NCI-H1105 (cell line): ENCODE data around the gene PLB1.

Source experiments
- DNase-seq: peaks from one replicate; lab custom pipeline; 2025; lab: John Stamatoyannopoulos, UW

Gene PLB1

GRCh38 chr2:28668106-28668814, 172.4 kb downstream of the PLB1 start:
- DNase-seq = no peak

GRCh38 chr2:28668880-28669279, 173.0 kb downstream of the PLB1 start:
- DNase-seq = no peak

- DNase-seq = no peak
Observed at GRCh38 chr2:28670856-28671255, 175.0 kb downstream of the PLB1 start.

- no peak for DNase-seq
Observed at GRCh38 chr2:28673338-28673737, 177.5 kb downstream of the PLB1 start.

- DNase-seq = no peak
Observed at GRCh38 chr2:28674062-28674712, 178.3 kb downstream of the PLB1 start.

GRCh38 chr2:28674713-28675068, 178.8 kb downstream of the PLB1 start:
- DNase-seq = no peak

- DNase-seq = no peak
Observed at GRCh38 chr2:28676152-28676835, 180.4 kb downstream of the PLB1 start.

- no peak for DNase-seq
Observed at GRCh38 chr2:28678175-28678855, 182.5 kb downstream of the PLB1 start.

GRCh38 chr2:28678944-28679343, 183.1 kb downstream of the PLB1 start:
- DNase-seq = no peak

GRCh38 chr2:28680657-28681056, 184.8 kb downstream of the PLB1 start:
- no peak for DNase-seq

- no peak for DNase-seq
Observed at GRCh38 chr2:28681158-28681571, 185.3 kb downstream of the PLB1 start.

- DNase-seq = no peak
Observed at GRCh38 chr2:28681606-28682005, 185.7 kb downstream of the PLB1 start.

GRCh38 chr2:28683100-28683706, 187.3 kb downstream of the PLB1 start:
- DNase-seq = no peak

- DNase-seq = no peak
Observed at GRCh38 chr2:28684142-28684858, 188.4 kb downstream of the PLB1 start.

GRCh38 chr2:28687171-28687570, 191.3 kb downstream of the PLB1 start:
- no peak for DNase-seq

- no peak for DNase-seq
Observed at GRCh38 chr2:28687640-28688385, 192.0 kb downstream of the PLB1 start.

- no peak for DNase-seq
Observed at GRCh38 chr2:28688818-28689217, 193.0 kb downstream of the PLB1 start.

- no peak for DNase-seq
Observed at GRCh38 chr2:28689771-28690170, 193.9 kb downstream of the PLB1 start.

GRCh38 chr2:28692411-28692810, 196.6 kb downstream of the PLB1 start:
- DNase-seq = no peak

- no peak for DNase-seq
Observed at GRCh38 chr2:28693223-28693622, 197.4 kb downstream of the PLB1 start.
